Measurements from ENCODE around the gene COL18A1.
"Not testable (repeated sequence)": the region's sequence is repeated elsewhere in the genome, so short reads cannot be mapped to it uniquely, and the experiment has no call there.

The COL18A1 gene

GRCh38 chr21:45429221-45430175, 24.5 kb downstream of the COL18A1 start:
- DNase-seq, result no peak

- no peak for DNase-seq
Observed at GRCh38 chr21:45430521-45431501, 25.8 kb downstream of the COL18A1 start.

GRCh38 chr21:45431781-45432572, 27.0 kb downstream of the COL18A1 start:
- no peak for DNase-seq

- DNase-seq, result no peak
Observed at GRCh38 chr21:45432575-45433255, 27.8 kb downstream of the COL18A1 start.

- DNase-seq, result no peak
Observed at GRCh38 chr21:45433301-45433700, 28.3 kb downstream of the COL18A1 start.

GRCh38 chr21:45433911-45434644, 29.1 kb downstream of the COL18A1 start:
- no peak for DNase-seq

- no peak for DNase-seq
Observed at GRCh38 chr21:45434645-45435217, 29.8 kb downstream of the COL18A1 start.

- DNase-seq, result no peak
Observed at GRCh38 chr21:45435405-45435981, 30.5 kb downstream of the COL18A1 start.

GRCh38 chr21:45436351-45437065, 31.5 kb downstream of the COL18A1 start:
- DNase-seq, result no peak

- DNase-seq, result not testable (repeated sequence)
Observed at GRCh38 chr21:45437844-45438243, 32.9 kb downstream of the COL18A1 start.

- DNase-seq, result no peak
Observed at GRCh38 chr21:45438391-45439145, 33.6 kb downstream of the COL18A1 start.

GRCh38 chr21:45439161-45439872, 34.4 kb downstream of the COL18A1 start:
- DNase-seq, result no peak

GRCh38 chr21:45439901-45440461, 35.0 kb downstream of the COL18A1 start:
- no peak for DNase-seq

- DNase-seq, result no peak
Observed at GRCh38 chr21:45440736-45441350, 35.9 kb downstream of the COL18A1 start.

GRCh38 chr21:45441431-45442255, 36.7 kb downstream of the COL18A1 start:
- DNase-seq, result no peak

- no peak for DNase-seq
Observed at GRCh38 chr21:45442276-45442675, 37.3 kb downstream of the COL18A1 start.

All from NCI-H1417 treated with DMSO at 0.1 percent for 48 hours (cell line).